PC-3 (cell line): ENCODE results near the gene GPC6. TPM values are rescaled to one million over a fixed set of nuclear protein-coding genes. Genes with fewer than 3 reads are reported as not detected.

Experiments used
- ATAC-seq: fragments of 200-7000 bp; cut with Tn5 transposase; 2 replicates; pipeline ENCODE4 v1.9.1; 2020; ENCODE audit warnings: mild to moderate bottlenecking, moderate library complexity
- BruUV-seq: library from RNA; stranded (reverse); fragments of 400-500 nt; replicated peaks from 2 replicates; lab custom pipeline; 2021; lab: Mats Ljungman, UMichigan
- CTCF ChIA-PET: fragments of 300-600 bp; sonication (Branson Sonifier 250); formaldehyde crosslinking; loops from one replicate; lab custom pipeline; 2022; ENCODE audit warnings: antibody characterized with exemption; lab: Charles Lee
- POLR2A ChIA-PET: fragments of 300-600 bp; sonication (Branson Sonifier 250); formaldehyde crosslinking; loops from one replicate; lab custom pipeline; 2022; ENCODE audit warnings: antibody characterized with exemption; ENCODE audit not compliant: unreplicated experiment; lab: Charles Lee
- DNase-seq: peaks from one replicate; pipeline ENCODE4 v3.0.0-alpha.2; 2015
- H2AFZ ChIP-seq: fragments of 300-600 bp; sonication (generic); 2 replicates; pipeline ENCODE4 v1.6.0; 2016; ENCODE audit warnings: antibody characterized with exemption, low read length
- H3F3A ChIP-seq: fragments of 300-600 bp; sonication (generic); one replicate; pipeline ENCODE4 v1.6.0; 2017; ENCODE audit warnings: antibody characterized with exemption, low read length, control low read depth, mild to moderate bottlenecking; ENCODE audit not compliant: unreplicated experiment
- H3K27ac ChIP-seq: fragments of 300-600 bp; sonication (generic); 2 replicates; pipeline ENCODE4 v1.5.1; 2016; ENCODE audit warnings: mild to moderate bottlenecking, low read length
- H3K27me3 ChIP-seq: fragments of 300-600 bp; sonication (generic); 2 replicates; pipeline ENCODE4 v1.6.1; 2016; ENCODE audit warnings: low read length, mixed read lengths
- H3K36me3 ChIP-seq: fragments of 300-600 bp; sonication (generic); 2 replicates; pipeline ENCODE4 v1.6.1; 2016; ENCODE audit warnings: low read depth, mixed run types, low read length, mixed read lengths
- H3K4me1 ChIP-seq: fragments of 300-600 bp; sonication (generic); 2 replicates; pipeline ENCODE4 v1.5.1; 2016; ENCODE audit warnings: low read length; ENCODE audit not compliant: insufficient read depth
- H3K4me2 ChIP-seq: fragments of 300-600 bp; sonication (generic); 2 replicates; pipeline ENCODE4 v1.6.0; 2016; ENCODE audit warnings: low read length
- H3K4me3 ChIP-seq: fragments of 300-600 bp; sonication (generic); 2 replicates; pipeline ENCODE4 v1.5.1; 2016; ENCODE audit warnings: mild to moderate bottlenecking, low read length, mixed read lengths
- H3K79me2 ChIP-seq: fragments of 300-600 bp; sonication (generic); 2 replicates; pipeline ENCODE4 v1.6.1; 2017; ENCODE audit warnings: low read length, mixed read lengths
- H3K9ac ChIP-seq: fragments of 300-600 bp; sonication (generic); 2 replicates; pipeline ENCODE4 v1.6.0; 2016; ENCODE audit warnings: mild to moderate bottlenecking, low read length
- H3K9me2 ChIP-seq: fragments of 300-600 bp; sonication (generic); replicated peaks from 2 replicates; pipeline ENCODE4 v1.6.1; 2016; ENCODE audit warnings: mixed run types, low read length, mixed read lengths
- H3K9me3 ChIP-seq: fragments of 300-600 bp; sonication (generic); 2 replicates; pipeline ENCODE4 v1.6.1; 2016; ENCODE audit warnings: low read length, mixed read lengths
- H4K20me1 ChIP-seq: fragments of 300-600 bp; sonication (generic); 2 replicates; pipeline ENCODE4 v1.6.1; 2016; ENCODE audit warnings: low read length, mixed read lengths
- CTCF ChIP-seq: fragments of 300-600 bp; sonication (generic); conservative IDR thresholded peaks from 2 replicates; pipeline ENCODE4 v1.5.1; 2017; ENCODE audit warnings: antibody characterized with exemption, low read depth, mild to moderate bottlenecking, low read length
- EZH2 ChIP-seq: fragments of 300-600 bp; sonication (generic); IDR thresholded peaks from one replicate; pipeline ENCODE4 v1.6.1; 2017; ENCODE audit warnings: antibody characterized with exemption, mild to moderate bottlenecking, low read length; ENCODE audit not compliant: unreplicated experiment
- EZH2phosphoT487 ChIP-seq: fragments of 300-600 bp; sonication (generic); IDR thresholded peaks from 2 replicates; pipeline ENCODE4 v1.6.1; 2018; ENCODE audit warnings: mild to moderate bottlenecking, antibody characterized with exemption, low read length, borderline replicate concordance
- intact Hi-C: fragments of 100-400 bp; cut with micrococcal nuclease; formaldehyde crosslinking; loops from 2 replicates; pipeline ENCODE4 v1.9.0; 2023
- total RNA-seq: library from RNA; depleted of rRNA; stranded (reverse); fragments of >200 nt; gene quantifications from 2 replicates; pipeline ENCODE4 v1.2.3, GENCODE V29; 2014

GPC6 gene
- total RNA-seq, 1 experiment from 2014 or later, result 3.5 TPM

- no TSS peak for BruUV-seq
- POLR2A ChIA-PET, result no interaction called here
- Histone ChIP-seq H3K4me1 (peaks cover 18% of the 10 kb centered on the region), H3K27ac (peak overlapping the region; percentile 49), H2AFZ (no peak overlapping the region), H3K27me3 (no peaks in the 10 kb centered on the region), H3K4me3 (no peak overlapping the region), H3F3A (no peaks in the 10 kb centered on the region), H4K20me1 (no peaks in the 10 kb centered on the region), H3K4me2 (peak overlapping the region; percentile 38), H3K9me2 (no peaks in the 10 kb centered on the region), H3K9ac (no peak overlapping the region), H3K79me2 (no peaks in the 10 kb centered on the region), H3K9me3 (no peaks in the 10 kb centered on the region), H3K36me3 (no peaks in the 10 kb centered on the region)
- intact Hi-C loops, result loop anchor here (2.0 to 5.0 kb wide), 2 partner anchors 44 to 126 kb away; no protein-coding TSS in a partner anchor
- DNase-seq (peak; percentile 90), ATAC-seq (peak; percentile 100)
- CTCF ChIA-PET, result no interaction called here
- no peak for TF ChIP-seq EZH2phosphoT487
- TF ChIP-seq EZH2, result no peak
Observed at GRCh38 chr13:93603043-93603442, 376.4 kb downstream of the GPC6 start.

GRCh38 chr13:93614776-93615175 lies 388.2 kb downstream of the GPC6 start:
- ChIA-PET CTCF (no interaction called here), POLR2A (no interaction called here)
- Histone ChIP-seq H3K4me2 (no peak overlapping the region), H3K9me3 (no peaks in the 10 kb centered on the region), H2AFZ (no peak overlapping the region), H3K9ac (no peak overlapping the region), H4K20me1 (no peaks in the 10 kb centered on the region), H3F3A (no peaks in the 10 kb centered on the region), H3K9me2 (no peaks in the 10 kb centered on the region), H3K27ac (no peak overlapping the region), H3K4me3 (no peak overlapping the region), H3K79me2 (no peaks in the 10 kb centered on the region), H3K27me3 (no peaks in the 10 kb centered on the region), H3K4me1 (no peaks in the 10 kb centered on the region), H3K36me3 (no peaks in the 10 kb centered on the region)
- ATAC-seq, result no peak
- TF ChIP-seq EZH2phosphoT487 (no peak), CTCF (no peak), EZH2 (no peak)
- DNase-seq, result no peak
- BruUV-seq, result no TSS peak
- intact Hi-C loops, result no loop called here

- Histone ChIP-seq H3K27me3 (no peaks in the 10 kb centered on the region), H3F3A (no peaks in the 10 kb centered on the region), H3K9ac (no peak overlapping the region), H2AFZ (no peak overlapping the region), H3K4me1 (no peaks in the 10 kb centered on the region), H4K20me1 (no peaks in the 10 kb centered on the region), H3K9me3 (no peaks in the 10 kb centered on the region), H3K36me3 (no peaks in the 10 kb centered on the region), H3K4me2 (no peak overlapping the region), H3K27ac (no peak overlapping the region), H3K9me2 (no peaks in the 10 kb centered on the region), H3K4me3 (no peak overlapping the region), H3K79me2 (no peaks in the 10 kb centered on the region)
- intact Hi-C loops, result no loop called here
- BruUV-seq, result no TSS peak
- DNase-seq, result no peak
- no peak for TF ChIP-seq CTCF
- TF ChIP-seq EZH2phosphoT487, result no peak
- TF ChIP-seq EZH2, result no peak
- ChIA-PET CTCF (no interaction called here), POLR2A (no interaction called here)
- ATAC-seq, result no peak
Observed at GRCh38 chr13:93620181-93620765, 393.7 kb downstream of the GPC6 start.
